ENCODE data around the gene DGKZ. TPM values are rescaled to one million over a fixed set of nuclear protein-coding genes. Genes with fewer than 3 reads are reported as not detected.

The DGKZ gene
- 54.2 TPM for total RNA-seq

GRCh38 chr11:46346886-46347636 is at the start of gene DGKZ:
Gene DGKZ (plus strand): TSS chr11:46347463. CDS start chr11:46347660, 197 bp downstream.

GRCh38 chr11:46381048-46381818 is 34.0 kb downstream of the DGKZ start, which contains the start of gene MDK:
Gene MDK (plus strand): TSS chr11:46381669. CDS start chr11:46382058, 389 bp downstream.

GRCh38 chr11:46391578-46392420 is 44.5 kb downstream of the DGKZ start, which contains the start of gene CHRM4:
Gene CHRM4 (minus strand): TSS chr11:46391776. CDS start chr11:46386557, 5,219 bp downstream.

Small RNAs within 50 kb of the gene (small RNA-seq; reads per million reads assigned to genes)
- gene MIR4688, result 0.08 reads per million

Other genes with a start within 250 kb of the DGKZ start
- gene PHF21A, start 226.0 kb upstream of the DGKZ start, total RNA-seq, result 37.8 TPM
- 2.5 TPM for gene CREB3L1, start 69.8 kb upstream of the DGKZ start, total RNA-seq
- gene MDK, start 34.2 kb downstream of the DGKZ start, total RNA-seq, result 21.7 TPM
- 13.4 TPM for gene CHRM4, start 44.3 kb downstream of the DGKZ start, total RNA-seq
- 32.3 TPM for gene AMBRA1, start 246.6 kb downstream of the DGKZ start, total RNA-seq

Data from diencephalon (tissue), 1 donor.